ENCODE results near the gene BPIFA1.

- no peak for TF ChIP-seq CTCF (IDR thresholded peaks at IDR 0.05)
- TF ChIP-seq POLR2A (IDR thresholded peaks at IDR 0.05) = no peak
- TF ChIP-seq POLR2AphosphoS5 (IDR thresholded peaks at IDR 0.05) = no peak
Observed at GRCh38 chr20:33229843-33230242, 6.0 kb upstream of the BPIFA1 start.
